Choroid plexus epithelial cell (primary cell): ENCODE data around the gene ACAA1.
A peak's percentile ranks its signal among the peaks of the same experiment; 100 is the strongest.

Source experiments
- DNase-seq: peaks from one replicate; pipeline ENCODE4 v3.0.0-alpha.2; 2010; ENCODE audit warnings: low read depth
- H3K4me3 ChIP-seq: 2 replicates; pipeline ENCODE4 v1.5.1; 2011; ENCODE audit warnings: low read depth, mild to moderate bottlenecking, control low read depth, low read length, moderate library complexity
- CTCF ChIP-seq: conservative IDR thresholded peaks from 2 replicates; pipeline ENCODE4 v1.5.1; 2011; ENCODE audit warnings: low read depth, mild to moderate bottlenecking, control low read depth, inconsistent platforms, low read length, moderate library complexity

The ACAA1 gene

GRCh38 chr3:38117748-38118420 is 19.0 kb downstream of the ACAA1 start:
- DNase-seq = peak; percentile 78

GRCh38 chr3:38117163-38117716 is 19.7 kb downstream of the ACAA1 start:
- DNase-seq = no peak
- no peak overlapping the region for H3K4me3 ChIP-seq
- no peak for TF ChIP-seq CTCF

More at GRCh38 chr3:38117748-38118420, 19.0 kb downstream of the ACAA1 start:
- H3K4me3 ChIP-seq = no peak overlapping the region
- peak; percentile 90 for TF ChIP-seq CTCF

DNA sequence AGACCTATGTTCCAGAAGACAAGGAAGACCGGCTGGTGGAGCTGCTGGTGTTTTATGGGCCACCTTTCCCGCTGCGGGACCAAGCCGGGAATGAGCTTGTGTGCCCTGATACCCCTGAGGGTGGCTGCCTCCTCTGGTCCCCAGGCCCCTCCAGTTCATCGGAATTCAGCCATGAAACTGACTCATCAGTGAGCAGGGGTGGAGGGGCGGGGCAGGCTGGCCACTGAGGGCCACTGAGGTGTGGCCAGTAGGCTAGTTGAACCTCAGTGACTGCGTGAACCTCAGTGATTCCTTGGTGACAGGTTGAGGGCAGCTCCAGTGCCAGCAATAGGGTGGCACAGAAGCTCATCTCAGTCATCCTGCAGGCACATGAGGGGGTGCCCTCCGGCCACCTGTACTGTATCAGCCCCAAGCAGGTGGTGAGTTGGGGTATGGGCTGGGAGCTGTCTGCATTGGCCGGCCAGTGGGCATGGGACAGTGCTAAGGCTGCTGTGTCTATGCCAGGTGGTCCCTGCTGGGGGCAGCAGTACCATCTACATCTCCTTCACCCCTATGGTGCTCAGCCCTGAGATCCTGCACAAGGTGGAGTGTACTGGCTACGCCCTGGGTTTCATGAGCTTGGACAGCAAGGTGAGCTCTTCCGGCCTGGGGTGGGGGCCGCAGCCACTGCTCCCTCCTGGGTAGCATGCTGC is 20.3 kb downstream of the ACAA1 start:
- TF ChIP-seq CTCF = no peak
- no peak for DNase-seq
- no peak overlapping the region for H3K4me3 ChIP-seq

- TF ChIP-seq CTCF = no peak
- no peak for DNase-seq
- no peak overlapping the region for H3K4me3 ChIP-seq
These were observed 21.1 kb downstream of the ACAA1 start for GRCh38 chr3:38115645-38116427.

- TF ChIP-seq CTCF = no peak
- DNase-seq = no peak
- H3K4me3 ChIP-seq = no peak overlapping the region
These were observed 21.9 kb downstream of the ACAA1 start for GRCh38 chr3:38114875-38115644.
